GM12891 (cell line): ENCODE results near the gene TUT4.

ENCODE experiments used
- DNase-seq: peaks from one replicate; pipeline ENCODE4 v3.0.0; 2011; ENCODE audit warnings: low spot score; ENCODE audit not compliant: insufficient read length
- FAIRE-seq: peaks from 2 replicates; lab custom pipeline; 2011; peaks lifted over from hg19 to GRCh38; lab: Jason Lieb, UNC
- PAX5 ChIP-seq: IDR thresholded peaks from 2 replicates; pipeline ENCODE4 v1.6.1; 2011; ENCODE audit warnings: low read length, moderate library complexity, mild to moderate bottlenecking; ENCODE audit not compliant: insufficient read depth, severe bottlenecking
- POLR2A ChIP-seq: IDR thresholded peaks from 2 replicates; pipeline ENCODE4 v1.6.1; 2011; ENCODE audit warnings: low read depth, low read length, control low read depth
- POLR2AphosphoS5 ChIP-seq: IDR thresholded peaks from 2 replicates; pipeline ENCODE4 v1.6.1; 2011; ENCODE audit warnings: low read depth, low read length, control low read depth
- POU2F2 ChIP-seq: IDR thresholded peaks from 2 replicates; pipeline ENCODE4 v1.6.1; 2011; ENCODE audit warnings: low read depth, mild to moderate bottlenecking, control low read depth, low read length, moderate library complexity
- SPI1 ChIP-seq: IDR thresholded peaks from 2 replicates; pipeline ENCODE4 v1.6.1; 2011; ENCODE audit warnings: low read depth, low read length, control low read depth
- TAF1 ChIP-seq: IDR thresholded peaks from 2 replicates; pipeline ENCODE4 v1.6.1; 2011; ENCODE audit warnings: low read depth, low read length, control low read depth

The TUT4 gene

GRCh38 chr1:52554267-52554640 lies 1.4 kb upstream of the TUT4 start:
- FAIRE-seq (no peak), DNase-seq (no peak)
- TF ChIP-seq POU2F2 = no peak
- no peak for TF ChIP-seq TAF1
- no peak for TF ChIP-seq POLR2AphosphoS5
- TF ChIP-seq SPI1 = no peak
- no peak for TF ChIP-seq POLR2A
- TF ChIP-seq PAX5 = no peak

- TF ChIP-seq POLR2A (peak; percentile 55), PAX5 (no peak), POLR2AphosphoS5 (peak; percentile 73), TAF1 (peak; percentile 55; the same call in 1 of the 2 replicates), POU2F2 (no peak), SPI1 (no peak)
- DNase-seq = peak; percentile 75
- FAIRE-seq = peak; percentile 96
Measured at GRCh38 chr1:52553362-52554266, 722 bp upstream of the TUT4 start.

GRCh38 chr1:52552236-52552504 lies 722 bp downstream of the TUT4 start:
- TF ChIP-seq PAX5 (no peak), POLR2AphosphoS5 (no peak), TAF1 (no peak), POU2F2 (no peak), SPI1 (no peak), POLR2A (no peak)
- DNase-seq = peak; percentile 21
- FAIRE-seq = peak; percentile 90

GRCh38 chr1:52551507-52552235 lies 1.2 kb downstream of the TUT4 start:
- FAIRE-seq (no peak), DNase-seq (no peak)
- TF ChIP-seq POU2F2 = no peak

- DNase-seq (no peak), FAIRE-seq (no peak)
- no peak for TF ChIP-seq POLR2AphosphoS5
- TF ChIP-seq POU2F2 = no peak
- no peak for TF ChIP-seq SPI1
- no peak for TF ChIP-seq TAF1
- no peak for TF ChIP-seq PAX5
Measured at GRCh38 chr1:52550447-52550846, 2.4 kb downstream of the TUT4 start.

- DNase-seq (no peak), FAIRE-seq (no peak)
- TF ChIP-seq SPI1 (no peak), POU2F2 (no peak), POLR2AphosphoS5 (no peak), POLR2A (no peak), TAF1 (no peak), PAX5 (no peak)
Measured at GRCh38 chr1:52549267-52549666, 3.6 kb downstream of the TUT4 start.

- FAIRE-seq = no peak
- DNase-seq = no peak
- TF ChIP-seq TAF1 (no peak), POLR2AphosphoS5 (no peak), SPI1 (no peak), POLR2A (no peak), POU2F2 (no peak), PAX5 (no peak)
Measured at GRCh38 chr1:52546852-52547251, 6.0 kb downstream of the TUT4 start.

- TF ChIP-seq POLR2AphosphoS5 (no peak), SPI1 (no peak), POU2F2 (no peak), PAX5 (no peak), POLR2A (no peak), TAF1 (no peak)
- FAIRE-seq = no peak
- no peak for DNase-seq
Measured at GRCh38 chr1:52544665-52545525, 8.0 kb downstream of the TUT4 start.

GRCh38 chr1:52542085-52542688 lies 10.7 kb downstream of the TUT4 start:
- DNase-seq = no peak
- FAIRE-seq = no peak

More at GRCh38 chr1:52542085-52542688, 10.7 kb downstream of the TUT4 start:
- no peak for TF ChIP-seq POLR2AphosphoS5
